ENCODE results near the gene LHX4. TPM values are rescaled to one million over a fixed set of nuclear protein-coding genes. Genes with fewer than 3 reads are reported as not detected.

Gene LHX4
- total and polyA plus RNA-seq, 9 of the 15 experiments (the other 6 are each of a cell fraction or from before 2014, with no cell fraction given): 0.01 to 0.11 (median 0.07) TPM; not detected in 5

GRCh38 chr1:180248731-180249681, 18.9 kb downstream of the LHX4 start:
- FAIRE-seq: peak; percentile 70
- TF ChIP-seq SMARCA5 (IDR thresholded peaks at IDR 0.05) (0 out of 2 replicates have a peak, but pooled peaks have one; percentile 33), SFPQ (IDR thresholded peaks at IDR 0.05; ENCODE audit: low read depth, low read length) (no peak), VEZF1 (CRISPR knock-in tag; IDR thresholded peaks at IDR 0.05) (0 out of 2 replicates have a peak, but pooled peaks have one; percentile 20), DNMT1 (IDR thresholded peaks at IDR 0.05) (no peak), KAT2B (IDR thresholded peaks at IDR 0.05; ENCODE audit: low read depth, low read length) (no peak), GTF2E2 (tag; IDR thresholded peaks at IDR 0.05) (no peak), TFAP4 (CRISPR knock-in tag; IDR thresholded peaks at IDR 0.05; ENCODE audit: borderline replicate concordance) (peak; percentile 47; the same call in 1 of the 2 replicates), CREM (IDR thresholded peaks at IDR 0.05; ENCODE audit: low read depth) (0 out of 2 replicates have a peak, but pooled peaks have one; percentile 33), HCFC1 (IDR thresholded peaks at IDR 0.05; ENCODE audit: low read depth, low read length) (no peak), RAD21 (CRISPR knock-in tag; conservative IDR thresholded peaks at IDR 0.05 in 1 of 2, IDR thresholded peaks at IDR 0.05 in 1 of 2) (peak in 1 of 2 experiments; percentile 41; a peak in 1 of 4 replicates), KDM1A (IDR thresholded peaks at IDR 0.05) (peak in 1 of 2 experiments; percentile 58; a peak in 1 of 4 replicates), PHTF2 (CRISPR knock-in tag; IDR thresholded peaks at IDR 0.05) (no peak), ZNF75A (CRISPR knock-in tag; IDR thresholded peaks at IDR 0.05) (no peak), DIDO1 (tag; IDR thresholded peaks at IDR 0.05; ENCODE audit: low read depth) (no peak), E2F5 (CRISPR knock-in tag; IDR thresholded peaks at IDR 0.05) (no peak)

More at GRCh38 chr1:180248731-180249681, 18.9 kb downstream of the LHX4 start:
- Histone ChIP-seq H3K4me3 (no peak overlapping the region), H3K4me2 (ENCODE audit: insufficient read depth, low read length) (no peak overlapping the region; the same call in 1 of the 2 replicates), H3K27me3 (ENCODE audit: control insufficient read depth in 2 of 2, insufficient read depth in 2 of 2, low read length in 2 of 2) (peaks cover 3 to 26% of the 10 kb centered on the region in 2 experiments; a peak in 2 of 5 replicates), H3K4me1 (replicated peaks in 1 of 2; ENCODE audit: control insufficient read depth in 2 of 2, insufficient read depth in 2 of 2, low read length in 2 of 2) (peaks cover 0 to 12% of the 10 kb centered on the region in 2 experiments; a peak in 3 of 5 replicates), H4K20me1 (replicated peaks; ENCODE audit: control insufficient read depth, insufficient read depth, low read length) (peaks cover 4% of the 10 kb centered on the region; the same call in 1 of the 2 replicates), H3K36me3 (ENCODE audit: control insufficient read depth, insufficient read depth, low read length) (no peaks in the 10 kb centered on the region), H3K9me3 (replicated peaks; ENCODE audit: control insufficient read depth, insufficient read depth, low read depth, low read length) (no peaks in the 10 kb centered on the region), H2AFZ (ENCODE audit: low read depth, low read length) (peak overlapping the region; percentile 37), H3K9ac (ENCODE audit: insufficient read depth in 1 of 2, low read depth in 2 of 2, low read length in 2 of 2) (no peak overlapping the region), H3K27ac (ENCODE audit: extremely low read depth, low read depth, low read length) (no peak overlapping the region), H3K79me2 (ENCODE audit: control insufficient read depth, insufficient read depth, low read length) (no peaks in the 10 kb centered on the region), H3K9me1 (ENCODE audit: control insufficient read depth, insufficient read depth, low read length) (no peaks in the 10 kb centered on the region)
- WGBS (ENCODE audit: insufficient coverage, low coverage, missing lambda C conversion rate): 20% methylated on average over 11 of the region's 11 CpGs
- ChIA-PET CTCF (ENCODE audit: low intra/inter-chr PET ratio) (interaction anchor here (0.6 kb wide), 1 partner anchor 8 kb away, joined by 5 read pairs; no protein-coding TSS in a partner anchor), POLR2A (interaction anchor here (0.6 to 1.3 kb wide), 4 partner anchors 12 to 272 kb away, joined by 3 to 4 read pairs (median 4); no protein-coding TSS in a partner anchor)
- intact Hi-C loops (cut with micrococcal nuclease): no loop called here
- no TSS peak for BruUV-seq (replicated peaks)
- ATAC-seq: peak; percentile 84
- in situ Hi-C loops (cut with MboI): loop anchor here (5.0 kb wide), 1 partner anchor 62 kb away; no protein-coding TSS in a partner anchor
- DNase-seq (ENCODE audit: extremely low read depth in 1 of 4, low spot score in 3 of 4): peak; percentile 57 to 78 (median 67)

All from K562 (cell line).